ENCODE measurements around the gene ZDHHC14. TPM values are rescaled to one million over a fixed set of nuclear protein-coding genes. Genes with fewer than 3 reads are reported as not detected.

ZDHHC14 gene
- total RNA-seq, 2 experiments from 2014 or later, result 1.3 to 1.6 TPM

DNA sequence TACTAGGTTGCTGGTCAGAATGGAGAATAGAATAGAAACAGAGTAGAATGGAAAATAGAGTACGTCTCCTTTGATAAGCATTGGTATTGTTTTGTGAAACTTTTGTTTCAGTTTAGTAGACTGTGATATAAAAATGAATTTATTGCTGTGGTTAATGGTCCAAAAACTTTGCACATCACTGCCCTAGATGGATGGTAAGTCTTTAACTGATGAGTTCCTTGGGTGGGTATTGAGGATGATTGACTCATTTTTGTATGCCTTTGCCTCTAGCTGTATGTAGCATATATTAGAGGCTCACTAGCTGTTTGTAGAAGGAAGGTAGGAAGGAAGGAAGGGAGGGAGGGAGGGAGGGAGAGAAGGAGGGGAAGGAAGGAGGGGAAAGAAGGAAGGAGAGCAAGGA, 48.3 kb downstream of the ZDHHC14 start:
- no peaks in the 10 kb centered on the region for H3K9me3 Mint-ChIP-seq
- POLR2A ChIA-PET, result no interaction called here
- ATAC-seq (ENCODE audit: poor library complexity), result no peak
- H3K4me1 Mint-ChIP-seq (ENCODE audit: low read depth), result no peaks in the 10 kb centered on the region
- no peak overlapping the region for H3K4me3 Mint-ChIP-seq
- CTCF ChIA-PET, result no interaction called here
- peaks cover 3% of the 10 kb centered on the region for H3K4me1 ChIP-seq (ENCODE audit: insufficient read depth, low read length)
- intact Hi-C loops (cut with DNase I, micrococcal nuclease), result no loop called here
- no peak overlapping the region for H3K4me3 ChIP-seq (ENCODE audit: low read length)
- H3K27ac ChIP-seq (ENCODE audit: low read depth in 1 of 2, low read length in 2 of 2), result no peak overlapping the region
- H3K27me3 ChIP-seq (ENCODE audit: control insufficient read depth in 1 of 2, insufficient read depth in 2 of 2, low read length in 2 of 2), result no peaks in the 10 kb centered on the region
- no peak overlapping the region for H3K27ac Mint-ChIP-seq
- no peak for DNase-seq
- TF ChIP-seq, protein P1, sequence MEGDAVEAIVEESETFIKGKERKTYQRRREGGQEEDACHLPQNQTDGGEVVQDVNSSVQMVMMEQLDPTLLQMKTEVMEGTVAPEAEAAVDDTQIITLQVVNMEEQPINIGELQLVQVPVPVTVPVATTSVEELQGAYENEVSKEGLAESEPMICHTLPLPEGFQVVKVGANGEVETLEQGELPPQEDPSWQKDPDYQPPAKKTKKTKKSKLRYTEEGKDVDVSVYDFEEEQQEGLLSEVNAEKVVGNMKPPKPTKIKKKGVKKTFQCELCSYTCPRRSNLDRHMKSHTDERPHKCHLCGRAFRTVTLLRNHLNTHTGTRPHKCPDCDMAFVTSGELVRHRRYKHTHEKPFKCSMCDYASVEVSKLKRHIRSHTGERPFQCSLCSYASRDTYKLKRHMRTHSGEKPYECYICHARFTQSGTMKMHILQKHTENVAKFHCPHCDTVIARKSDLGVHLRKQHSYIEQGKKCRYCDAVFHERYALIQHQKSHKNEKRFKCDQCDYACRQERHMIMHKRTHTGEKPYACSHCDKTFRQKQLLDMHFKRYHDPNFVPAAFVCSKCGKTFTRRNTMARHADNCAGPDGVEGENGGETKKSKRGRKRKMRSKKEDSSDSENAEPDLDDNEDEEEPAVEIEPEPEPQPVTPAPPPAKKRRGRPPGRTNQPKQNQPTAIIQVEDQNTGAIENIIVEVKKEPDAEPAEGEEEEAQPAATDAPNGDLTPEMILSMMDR (IDR thresholded peaks at IDR 0.05), result no peak
- no peaks in the 10 kb centered on the region for H3K36me3 Mint-ChIP-seq (ENCODE audit: low read depth)
- no peaks in the 10 kb centered on the region for H3K9me3 ChIP-seq (ENCODE audit: control insufficient read depth in 1 of 2, insufficient read depth in 1 of 2, low read length in 2 of 2)
- H3K27me3 Mint-ChIP-seq, result no peaks in the 10 kb centered on the region
- H3K36me3 ChIP-seq (ENCODE audit: insufficient read depth, low read length), result no peaks in the 10 kb centered on the region

DNA sequence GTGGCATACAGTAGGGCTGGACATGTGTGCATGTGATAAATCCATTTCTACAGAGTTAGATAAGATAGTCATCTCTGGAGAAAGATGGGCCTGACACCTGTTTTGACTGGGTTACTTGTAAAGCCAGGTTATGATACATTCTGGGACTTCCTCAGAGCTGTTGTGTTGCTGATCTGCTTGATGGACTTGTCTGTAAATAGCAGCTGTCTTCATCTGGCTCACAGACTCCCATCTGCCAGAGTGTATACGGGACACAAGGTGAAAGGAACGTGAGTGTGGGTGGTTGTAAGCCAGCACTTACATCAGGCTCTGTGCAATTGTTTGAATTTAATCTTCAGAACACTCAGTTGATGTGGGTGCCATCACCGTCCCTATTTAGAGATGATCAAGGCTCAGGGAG, 49.8 kb downstream of the ZDHHC14 start:
- no peak for DNase-seq
- H3K36me3 Mint-ChIP-seq (ENCODE audit: low read depth), result no peaks in the 10 kb centered on the region
- TF ChIP-seq, protein P1 (IDR thresholded peaks at IDR 0.05), result no peak
- no peak overlapping the region for H3K27ac ChIP-seq (ENCODE audit: low read depth in 1 of 2, low read length in 2 of 2)
- intact Hi-C loops (cut with DNase I, micrococcal nuclease), result no loop called here
- no peak overlapping the region for H3K27ac Mint-ChIP-seq
- CTCF ChIA-PET, result no interaction called here
- no peak overlapping the region for H3K4me3 Mint-ChIP-seq
- no peaks in the 10 kb centered on the region for H3K36me3 ChIP-seq (ENCODE audit: insufficient read depth, low read length)
- H3K9me3 Mint-ChIP-seq, result no peaks in the 10 kb centered on the region
- no peaks in the 10 kb centered on the region for H3K27me3 Mint-ChIP-seq
- ATAC-seq (ENCODE audit: poor library complexity), result no peak
- no peaks in the 10 kb centered on the region for H3K27me3 ChIP-seq (ENCODE audit: control insufficient read depth in 1 of 2, insufficient read depth in 2 of 2, low read length in 2 of 2)
- POLR2A ChIA-PET, result no interaction called here
- H3K4me1 ChIP-seq (ENCODE audit: insufficient read depth, low read length), result peaks cover 3% of the 10 kb centered on the region
- H3K4me1 Mint-ChIP-seq (ENCODE audit: low read depth), result no peaks in the 10 kb centered on the region
- no peak overlapping the region for H3K4me3 ChIP-seq (ENCODE audit: low read length)
- H3K9me3 ChIP-seq (ENCODE audit: control insufficient read depth in 1 of 2, insufficient read depth in 1 of 2, low read length in 2 of 2), result no peaks in the 10 kb centered on the region

DNA sequence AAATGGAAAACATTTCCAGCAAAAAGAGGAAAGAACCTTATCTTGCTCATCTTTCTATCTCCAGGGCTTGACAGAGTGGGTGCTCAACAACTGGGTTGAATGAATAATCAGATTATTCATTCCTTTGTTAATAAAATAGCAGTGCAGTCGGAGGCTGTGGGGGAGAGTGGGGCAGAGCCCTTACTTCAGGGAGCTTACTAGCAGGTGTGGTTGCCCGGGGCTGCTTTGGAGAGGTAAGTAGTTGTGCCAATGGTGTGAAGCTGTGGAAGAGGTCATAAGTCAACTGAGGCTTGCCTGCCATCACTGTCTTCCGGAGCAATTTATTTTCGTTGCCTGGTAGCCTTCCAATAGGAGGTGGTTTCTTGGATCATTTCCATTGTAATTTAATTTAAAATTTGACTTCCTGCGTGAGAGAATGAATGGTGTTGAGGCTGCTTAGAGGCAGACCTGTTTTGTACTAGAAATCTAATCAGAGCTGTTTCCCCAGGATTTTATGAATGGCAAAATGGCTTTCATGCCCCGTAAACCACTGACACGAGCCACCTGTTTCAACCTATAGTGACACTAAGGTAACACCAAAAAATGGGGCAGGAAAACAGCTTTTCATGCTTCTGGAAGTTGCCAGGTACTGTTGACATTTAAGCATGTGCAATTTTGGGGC, 51.4 kb downstream of the ZDHHC14 start:
- Histone ChIP-seq H3K4me1 (ENCODE audit: insufficient read depth, low read length) (peaks cover 3% of the 10 kb centered on the region), H3K27me3 (ENCODE audit: control insufficient read depth in 1 of 2, insufficient read depth in 2 of 2, low read length in 2 of 2) (no peaks in the 10 kb centered on the region), H3K4me3 (ENCODE audit: low read length) (no peak overlapping the region), H3K9me3 (ENCODE audit: control insufficient read depth in 1 of 2, insufficient read depth in 1 of 2, low read length in 2 of 2) (no peaks in the 10 kb centered on the region), H3K36me3 (ENCODE audit: insufficient read depth, low read length) (no peaks in the 10 kb centered on the region), H3K27ac (ENCODE audit: low read depth in 1 of 2, low read length in 2 of 2) (no peak overlapping the region)
- no peaks in the 10 kb centered on the region for H3K9me3 Mint-ChIP-seq
- intact Hi-C loops (cut with DNase I, micrococcal nuclease), result no loop called here
- no peaks in the 10 kb centered on the region for H3K36me3 Mint-ChIP-seq (ENCODE audit: low read depth)
- no peak overlapping the region for H3K27ac Mint-ChIP-seq
- H3K4me1 Mint-ChIP-seq (ENCODE audit: low read depth), result no peaks in the 10 kb centered on the region
- DNase-seq (no peak), ATAC-seq (ENCODE audit: poor library complexity) (no peak)
- CTCF ChIA-PET, result no interaction called here
- no peak overlapping the region for H3K4me3 Mint-ChIP-seq
- POLR2A ChIA-PET, result no interaction called here
- H3K27me3 Mint-ChIP-seq, result no peaks in the 10 kb centered on the region
- TF ChIP-seq, protein P1 (IDR thresholded peaks at IDR 0.05), result no peak
